Heart right ventricle (tissue), 16 donors: ENCODE data around the gene TTC7B. TPM values are rescaled to one million over a fixed set of nuclear protein-coding genes. Genes with fewer than 3 reads are reported as not detected.

ENCODE experiments used
- ATAC-seq, 8 donors: fragments of 200-7000 bp; cut with Tn5 transposase; one replicate each; pipeline ENCODE4 v1.9.1; 2020; ENCODE audit warnings: mild to moderate bottlenecking in 8 of 8, moderate library complexity in 8 of 8, moderate number of reproducible peaks in 1 of 8
- DNase-seq, 2 donors: peaks; one replicate each; pipeline ENCODE4 v3.0.0-alpha.2; 2020
- H3K27ac ChIP-seq, 10 donors: fragments of 200-600 bp; sonication (generic) in 2 of 10; one replicate each; pipeline versions ENCODE4 v1.5.0 to v1.8.0; 2020 to 2022; ENCODE audit warnings: mild to moderate bottlenecking in 3 of 10
- H3K27me3 ChIP-seq, 7 donors: fragments of 200-600 bp; one replicate each; pipeline ENCODE4 v1.8.0; 2021 to 2022; ENCODE audit warnings: mild to moderate bottlenecking in 2 of 7
- H3K36me3 ChIP-seq, 9 donors: fragments of 200-600 bp; sonication (generic) in 1 of 9; one replicate each; pipeline versions ENCODE4 v1.5.0 to v1.8.0; 2020 to 2022; ENCODE audit warnings: mild to moderate bottlenecking in 2 of 9
- H3K4me1 ChIP-seq, 9 donors: fragments of 200-600 bp; sonication (generic) in 1 of 9; one replicate each; pipeline versions ENCODE4 v1.5.0 to v1.8.0; 2020 to 2022; ENCODE audit warnings: mild to moderate bottlenecking in 4 of 9
- H3K4me3 ChIP-seq, 10 donors: fragments of 200-600 bp; sonication (generic) in 2 of 10; one replicate each; pipeline versions ENCODE4 v1.5.0 to v1.8.0; 2020 to 2022; ENCODE audit warnings: mild to moderate bottlenecking in 7 of 10, moderate library complexity in 2 of 10
- H3K9me3 ChIP-seq, 11 donors: fragments of 200-600 bp in 10 of 11; sonication (generic) in 2 of 11; one replicate each; pipeline versions ENCODE4 v1.5.0 to v1.8.0; 2013 to 2022; ENCODE audit warnings: mild to moderate bottlenecking in 2 of 11, control low read depth in 1 of 11, moderate library complexity in 1 of 11
- CTCF ChIP-seq, 9 donors: fragments of 200-600 bp; sonication (generic) in 2 of 9; IDR thresholded peaks; one replicate each; pipeline versions ENCODE4 v1.5.0 to v1.8.0; 2021 to 2022; ENCODE audit warnings: antibody characterized with exemption in 9 of 9, mild to moderate bottlenecking in 5 of 9, moderate library complexity in 1 of 9
- WGBS, 2 donors: extraction: QIAGEN DNeasy Blood & Tissue Kit; methylation state at CpG; one replicate each; pipeline ENCODE4 v1.1.7; 2013; ENCODE audit warnings: inconsistent platforms in 1 of 2; 5-methylcytosine and 5-hydroxymethylcytosine counted together
- intact Hi-C, 10 donors: fragments of 100-400 bp; cut with DNase I; formaldehyde crosslinking; loops; one replicate each; pipeline versions ENCODE4 v1.11.1 to v1.14.2; 2022
- polyA plus RNA-seq, 2 donors: library from polyadenylated mRNA; stranded (reverse); fragments of 200-250 nt; gene quantifications; one replicate each; pipeline ENCODE4 v1.2.3, GENCODE V29; 2013
- total RNA-seq, 10 donors: library from RNA; stranded (reverse); fragmentation: NEBNext Ultra II Directional in 3 of 10; extraction: Animal tissue kit (Norgen Biotek cat#: 25700) in 3 of 10; gene quantifications; one replicate each; pipeline versions ENCODE4 v1.2.1 to v1.2.4, GENCODE V29; 2021 to 2023
- donor health status: Arrhythmogenic right ventricular cardiomyopathy.
- donor health status: ischemic (EF 13 %, LVEDD 7.1; RV severe dilation, severe dysfunction).
- donor health status: healthy with polysubstance abuse.
- donor health status: DM: no; HTN: yes; CAD: no.
- donor health status: DM: no; HTN: no; CAD: no.
- donor health status: ischemic (EF 25% LVEDD 6.9; RV normal size, moderate dysfunction).
- donor health status: ischemic (EF 25% LVEDD 5.7; RV mildly dilated, moderate dysfunction).
- donor health status: healthy.
- donor health status: DM: yes; HTN: yes; CAD: no.
- donor health status: Ischemic cardiomyopathy.
- donor health status: ischemic (EF 35%, LVEDD 5.7; RV mildly dilated, moderate dysfunction).
- donor health status: nonischemic (EF 11% LVEDD 7.7; RV severe dilation, severe dysfunction).
- donor health status: DM: yes; HTN: yes; CAD: no.
- donor health status: PGD.
- donor health status: ischemic (EF 29% LVEDD 5.4; RV normal size, mild dysfunction).
- donor health status: nonischemic (EF 23%, LVEDD 6.1; RV moderate dilation, normal function).

Gene TTC7B
- total and polyA plus RNA-seq, 12 donors = 23.0 to 79.4 (median 65.5) TPM

- Histone ChIP-seq H3K9me3 (no peaks in the 10 kb centered on the region), H3K36me3 (peaks cover 0 to 17% (median 0%) of the 10 kb centered on the region in 9 donors), H3K27me3 (no peaks in the 10 kb centered on the region), H3K4me3 (no peak overlapping the region), H3K4me1 (peaks cover 0 to 16% (median 0%) of the 10 kb centered on the region in 9 donors), H3K27ac (no peak overlapping the region)
- ATAC-seq (peak in 7 of 8 donors; percentile 17 to 58 (median 50)), DNase-seq (no peak)
- intact Hi-C loops = no loop called here
- peak in 3 of 9 donors; percentile 14 to 20 (median 16) for TF ChIP-seq CTCF (IDR thresholded peaks at IDR 0.05)
- 58 to 59% methylated on average over 9 of the region's 9 CpGs for WGBS, 2 donors
Observed at GRCh38 chr14:90726656-90727055, 89.6 kb downstream of the TTC7B start.

DNA sequence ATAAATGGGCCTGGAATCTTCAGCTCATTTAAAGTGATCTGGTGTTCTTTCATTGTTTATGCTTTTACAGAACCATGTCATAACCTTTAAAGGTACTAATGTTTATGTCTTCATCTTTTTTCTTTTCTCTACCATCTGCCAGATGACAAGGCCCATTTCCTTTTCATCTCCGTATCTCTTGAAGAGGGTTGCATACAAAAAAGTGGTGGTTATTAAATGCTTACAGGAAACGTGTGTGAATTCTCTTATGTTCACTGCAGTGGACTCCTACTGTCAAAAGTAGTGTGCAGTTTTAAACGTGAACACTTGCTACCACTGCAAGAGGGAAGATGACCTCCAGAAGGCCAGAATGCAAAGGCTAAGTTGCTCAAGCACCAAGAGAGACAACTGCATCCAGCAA is 91.4 kb downstream of the TTC7B start:
- ATAC-seq (no peak), DNase-seq (no peak)
- H3K4me1 ChIP-seq = peaks cover 0 to 21% (median 11%) of the 10 kb centered on the region in 9 donors
- intact Hi-C loops = no loop called here
- no peak for TF ChIP-seq CTCF (IDR thresholded peaks at IDR 0.05)
- peaks cover 0 to 17% (median 0%) of the 10 kb centered on the region in 9 donors for H3K36me3 ChIP-seq
- 82 to 83% methylated on average over 3 of the region's 3 CpGs for WGBS, 2 donors
- no peak overlapping the region for H3K4me3 ChIP-seq
- H3K9me3 ChIP-seq = no peaks in the 10 kb centered on the region
- H3K27ac ChIP-seq = no peak overlapping the region
- H3K27me3 ChIP-seq = no peaks in the 10 kb centered on the region

- TF ChIP-seq CTCF (IDR thresholded peaks at IDR 0.05) = no peak
- DNase-seq (no peak), ATAC-seq (no peak)
- no peaks in the 10 kb centered on the region for H3K9me3 ChIP-seq
- 81 to 85% methylated on average over 2 of the region's 2 CpGs for WGBS, 2 donors
- H3K36me3 ChIP-seq = peaks cover 0 to 8% (median 0%) of the 10 kb centered on the region in 9 donors
- H3K27ac ChIP-seq = peak overlapping the region in 1 of 10 donors; percentile 18
- H3K4me1 ChIP-seq = peaks cover 0 to 38% (median 18%) of the 10 kb centered on the region in 9 donors
- no peaks in the 10 kb centered on the region for H3K27me3 ChIP-seq
- H3K4me3 ChIP-seq = no peak overlapping the region
- intact Hi-C loops = no loop called here
Observed at GRCh38 chr14:90722590-90722989, 93.6 kb downstream of the TTC7B start.

- Histone ChIP-seq H3K36me3 (peaks cover 0 to 9% (median 0%) of the 10 kb centered on the region in 9 donors), H3K4me1 (peaks cover 0 to 40% (median 18%) of the 10 kb centered on the region in 9 donors), H3K27ac (no peak overlapping the region), H3K27me3 (no peaks in the 10 kb centered on the region), H3K4me3 (no peak overlapping the region), H3K9me3 (no peaks in the 10 kb centered on the region)
- 84 to 93% methylated on average over 10 of the region's 10 CpGs for WGBS, 2 donors
- ATAC-seq = no peak
- intact Hi-C loops = no loop called here
- no peak for DNase-seq
- no peak for TF ChIP-seq CTCF (IDR thresholded peaks at IDR 0.05)
Observed at GRCh38 chr14:90721619-90722305, 94.5 kb downstream of the TTC7B start.
